ENCODE data around the gene RAX. TPM values are rescaled to one million over a fixed set of nuclear protein-coding genes. Genes with fewer than 3 reads are reported as not detected.

The RAX gene
- total and polyA plus RNA-seq, 2 of the 4 experiments (the other 2 are of a cell fraction) = not detected

GRCh38 chr18:59238385-59238784, 34.9 kb downstream of the RAX start:
- no peak overlapping the region for H3K4ac ChIP-seq (ENCODE audit: low read depth, low read length)
- ChIA-PET POLR2A (ENCODE audit: unreplicated experiment) (no interaction called here), CTCF (no interaction called here)
- no peaks in the 10 kb centered on the region for H3K4me1 ChIP-seq (ENCODE audit: control insufficient read depth, insufficient read depth, low read length)
- H3K9ac ChIP-seq (ENCODE audit: low read depth, low read length) = no peak overlapping the region
- H2BK20ac ChIP-seq (ENCODE audit: low read depth, low read length) = no peak overlapping the region
- H3K18ac ChIP-seq (ENCODE audit: low read depth, low read length) = no peak overlapping the region
- dilution Hi-C loops (cut with HindIII; ENCODE audit: low sequenced_read_pairs, unreplicated experiment) = no loop called here
- H2AK9ac ChIP-seq (replicated peaks; ENCODE audit: low read depth, low read length, poor library complexity) = no peak overlapping the region
- no peak overlapping the region for H3K4me3 ChIP-seq (ENCODE audit: insufficient read depth, low read depth, low read length)
- no peak overlapping the region for H2AK5ac ChIP-seq (ENCODE audit: low read depth, low read length)
- no peaks in the 10 kb centered on the region for H4K20me1 ChIP-seq (ENCODE audit: insufficient read depth, low read length)
- DNase-seq (no peak), ATAC-seq (ENCODE audit: low read depth) (no peak)
- intact Hi-C loops (cut with micrococcal nuclease) = no loop called here
- BruUV-seq (replicated peaks) = no TSS peak
- in situ Hi-C loops (cut with MboI; ENCODE audit: low sequenced_read_pairs) = no loop called here
- no peak overlapping the region for H3K23ac ChIP-seq (ENCODE audit: low read depth, low read length)
- no peak overlapping the region for H2BK15ac ChIP-seq (ENCODE audit: low read depth, low read length)
- H3K79me1 ChIP-seq (ENCODE audit: low read depth in 1 of 2, low read length in 2 of 2) = no peaks in the 10 kb centered on the region
- H4K91ac ChIP-seq (ENCODE audit: insufficient read depth, low read depth, low read length) = no peak overlapping the region
- H3K9me1 ChIP-seq (ENCODE audit: insufficient read depth, low read length) = no peaks in the 10 kb centered on the region
- no peak overlapping the region for H4K5ac ChIP-seq (ENCODE audit: low read depth, low read length)
- no peak overlapping the region for H4K8ac ChIP-seq (ENCODE audit: low read depth in 2 of 2, low read length in 2 of 2)
- H3K27ac ChIP-seq (ENCODE audit: insufficient read depth, low read length) = no peak overlapping the region
- TF ChIP-seq FOS (IDR thresholded peaks at IDR 0.05; ENCODE audit: low read depth, low read length) (no peak), CHD1 (IDR thresholded peaks at IDR 0.05; ENCODE audit: low read depth, low read length) (no peak), NFE2L2 (IDR thresholded peaks at IDR 0.05; ENCODE audit: low read depth, low read length) (no peak), RAD21 (IDR thresholded peaks at IDR 0.05; ENCODE audit: low read length) (no peak), ELK1 (IDR thresholded peaks at IDR 0.05; ENCODE audit: borderline replicate concordance, low read depth, low read length) (no peak), CEBPB (IDR thresholded peaks at IDR 0.05; ENCODE audit: low read depth, low read length) (no peak), CTCF (conservative IDR thresholded peaks at IDR 0.05; ENCODE audit: low read depth, low read length) (no peak), POLR2A (IDR thresholded peaks at IDR 0.05; ENCODE audit: low read depth, low read length) (no peak), MXI1 (IDR thresholded peaks at IDR 0.05; ENCODE audit: borderline replicate concordance, low read depth, low read length) (no peak), MAFK (IDR thresholded peaks at IDR 0.05; ENCODE audit: low read depth, low read length) (no peak), RCOR1 (IDR thresholded peaks at IDR 0.05; ENCODE audit: insufficient replicate concordance, low read length) (no peak), SMC3 (IDR thresholded peaks at IDR 0.05; ENCODE audit: low read depth, low read length) (no peak), BHLHE40 (IDR thresholded peaks at IDR 0.05; ENCODE audit: low read depth, low read length) (no peak), MAZ (IDR thresholded peaks at IDR 0.05; ENCODE audit: borderline replicate concordance, low read depth, low read length) (no peak)
- no peak overlapping the region for H2AFZ ChIP-seq (replicated peaks; ENCODE audit: low read length, poor library complexity)
- no peak overlapping the region for H3K56ac ChIP-seq (ENCODE audit: extremely low read depth, insufficient read depth, low read length)
- no peak overlapping the region for H2BK5ac ChIP-seq (ENCODE audit: low read depth, low read length, poor library complexity, severe bottlenecking)
- H3K14ac ChIP-seq (replicated peaks; ENCODE audit: low read depth, low read length) = no peak overlapping the region
- H3K36me3 ChIP-seq (ENCODE audit: control insufficient read depth, insufficient read depth, low read length) = no peaks in the 10 kb centered on the region
- no peaks in the 10 kb centered on the region for H3K9me3 ChIP-seq (ENCODE audit: control insufficient read depth, insufficient read depth, low read length)
- no peak overlapping the region for H3K4me2 ChIP-seq (ENCODE audit: low read depth, low read length)
- H3K27me3 ChIP-seq (ENCODE audit: control insufficient read depth, insufficient read depth, low read length) = peaks cover 25% of the 10 kb centered on the region
- H2BK120ac ChIP-seq (ENCODE audit: low read depth, low read length) = no peak overlapping the region

Measured in IMR-90 (cell line).